CD4-positive, alpha-beta T cell (primary cell): ENCODE data around the gene SNRNP200. TPM values are rescaled to one million over a fixed set of nuclear protein-coding genes. Genes with fewer than 3 reads are reported as not detected.

ENCODE experiments used
- ATAC-seq: fragments of 200-7000 bp; cut with Tn5 transposase; one replicate; pipeline ENCODE4 v1.10.0; 2022; ENCODE audit warnings: mild to moderate bottlenecking; ENCODE audit not compliant: poor library complexity
- CTCF ChIA-PET: fragments of 350-600 bp; sonication (Branson Sonifier 250); formaldehyde crosslinking; loops from one replicate; lab custom pipeline; 2021; ENCODE audit warnings: antibody characterized with exemption, inconsistent platforms; lab: Charles Lee
- POLR2A ChIA-PET: fragments of 350-600 bp; sonication (Branson Sonifier 250); formaldehyde crosslinking; loops from one replicate; lab custom pipeline; 2021; ENCODE audit warnings: antibody characterized with exemption, inconsistent platforms; lab: Charles Lee
- DNase-seq, 14 experiments: peaks; one replicate each; pipeline ENCODE4 v3.0.0-alpha.2; 2013 to 2020; ENCODE audit warnings: mixed read lengths in 2 of 14
- H3K27ac ChIP-seq, 2 donors: one replicate each; pipeline versions ENCODE4 v1.5.1 to v1.7.0; 2013; ENCODE audit warnings: low read length in 2 of 2, low read depth in 1 of 2, mild to moderate bottlenecking in 1 of 2
- H3K27me3 ChIP-seq, 2 experiments: 1 replicate in 1 of 2; 2 replicates in 1 of 2; pipeline versions ENCODE4 v1.6.1 to v1.7.0; 2013; ENCODE audit warnings: low read length in 2 of 2, control low read depth in 1 of 2, mild to moderate bottlenecking in 1 of 2, moderate library complexity in 1 of 2; ENCODE audit not compliant: insufficient read depth in 2 of 2, control insufficient read depth in 1 of 2
- H3K36me3 ChIP-seq: one replicate; pipeline ENCODE4 v1.6.1; 2013; ENCODE audit warnings: low read length, control low read depth; ENCODE audit not compliant: insufficient read depth
- H3K4me1 ChIP-seq: one replicate; pipeline ENCODE4 v1.6.1; 2013; ENCODE audit warnings: low read length, control low read depth; ENCODE audit not compliant: insufficient read depth
- H3K4me3 ChIP-seq: one replicate; pipeline ENCODE4 v1.5.1; 2013; ENCODE audit warnings: mild to moderate bottlenecking, low read length, moderate library complexity
- H3K9me3 ChIP-seq, 2 experiments: 1 replicate in 1 of 2; 2 replicates in 1 of 2; pipeline versions ENCODE4 v1.6.1 to v1.7.0; 2013; ENCODE audit warnings: low read length in 2 of 2, mild to moderate bottlenecking in 2 of 2, control low read depth in 1 of 2, moderate library complexity in 1 of 2; ENCODE audit not compliant: control insufficient read depth in 1 of 2, insufficient read depth in 1 of 2
- H3K27ac Mint-ChIP-seq: one replicate; pipeline ENCODE4 v1.8.0; 2020; ENCODE audit warnings: mixed read lengths
- H3K27me3 Mint-ChIP-seq: one replicate; pipeline ENCODE4 v1.8.0; 2021; ENCODE audit warnings: mixed read lengths
- H3K36me3 Mint-ChIP-seq: one replicate; pipeline ENCODE4 v1.8.0; 2021; ENCODE audit warnings: low read depth, mixed read lengths
- H3K4me1 Mint-ChIP-seq: one replicate; pipeline ENCODE4 v1.8.0; 2021; ENCODE audit warnings: low read depth, mixed read lengths
- H3K4me3 Mint-ChIP-seq: one replicate; pipeline ENCODE4 v1.8.0; 2020; ENCODE audit warnings: mild to moderate bottlenecking, mixed read lengths
- H3K9me3 Mint-ChIP-seq: one replicate; pipeline ENCODE4 v1.8.0; 2020; ENCODE audit warnings: mixed read lengths
- intact Hi-C, 2 experiments: fragments of 100-400 bp; cut with DNase I in 1 of 2; cut with micrococcal nuclease in 1 of 2; formaldehyde crosslinking; loops; one replicate each; pipeline versions ENCODE4 v1.15.1 to v1.9.0; 2023 to 2025; cut with DNase I, micrococcal nuclease
- total RNA-seq, 174 experiments: library from RNA in 2 of 174; stranded (reverse) in 2 of 174; gene quantifications; one replicate each; pipeline ENCODE4 v1.2.3 and lab custom pipeline; 2021 to 2026
- TF ChIP-seq, protein P1 (sequence below): fragments of 200-600 bp; IDR thresholded peaks from one replicate; pipeline ENCODE4 v1.8.0; 2022; ENCODE audit warnings: antibody characterized with exemption, mild to moderate bottlenecking

The SNRNP200 gene
- total RNA-seq, 2 experiments from 2014 or later = 274 to 297 TPM

DNA sequence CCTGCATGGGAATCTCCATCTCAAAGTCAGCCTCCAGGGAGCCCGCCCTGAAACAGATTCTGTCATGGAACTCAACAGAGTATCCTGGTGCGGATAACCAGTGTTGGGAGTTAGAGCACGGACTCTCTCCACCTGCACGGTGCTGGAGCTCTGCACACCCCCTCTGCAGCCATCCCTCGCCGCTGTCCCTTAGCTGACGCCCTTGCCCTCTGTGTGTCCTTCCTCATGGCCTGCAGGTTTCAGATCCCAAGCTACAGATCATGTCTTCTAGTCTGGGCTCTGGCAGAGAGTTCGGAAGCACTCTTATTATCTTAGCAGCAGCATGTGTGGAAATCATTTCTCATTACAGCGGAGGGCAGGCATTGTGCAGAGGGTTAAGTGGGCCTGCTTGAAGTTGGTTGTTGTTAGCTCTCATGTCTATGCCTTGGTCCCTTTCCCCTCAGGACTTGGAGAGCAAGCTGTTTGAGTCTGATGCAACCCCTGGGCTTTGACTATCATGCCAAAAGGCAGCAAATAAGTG is 65.5 kb downstream of the SNRNP200 start:
- H3K4me1 Mint-ChIP-seq = peaks cover 29% of the 10 kb centered on the region
- H3K27me3 ChIP-seq = no peaks in the 10 kb centered on the region
- DNase-seq (no peak), ATAC-seq (no peak)
- intact Hi-C loops = no loop called here
- no peak overlapping the region for H3K27ac Mint-ChIP-seq
- peaks cover 29% of the 10 kb centered on the region for H3K4me1 ChIP-seq
- TF ChIP-seq, protein P1, sequence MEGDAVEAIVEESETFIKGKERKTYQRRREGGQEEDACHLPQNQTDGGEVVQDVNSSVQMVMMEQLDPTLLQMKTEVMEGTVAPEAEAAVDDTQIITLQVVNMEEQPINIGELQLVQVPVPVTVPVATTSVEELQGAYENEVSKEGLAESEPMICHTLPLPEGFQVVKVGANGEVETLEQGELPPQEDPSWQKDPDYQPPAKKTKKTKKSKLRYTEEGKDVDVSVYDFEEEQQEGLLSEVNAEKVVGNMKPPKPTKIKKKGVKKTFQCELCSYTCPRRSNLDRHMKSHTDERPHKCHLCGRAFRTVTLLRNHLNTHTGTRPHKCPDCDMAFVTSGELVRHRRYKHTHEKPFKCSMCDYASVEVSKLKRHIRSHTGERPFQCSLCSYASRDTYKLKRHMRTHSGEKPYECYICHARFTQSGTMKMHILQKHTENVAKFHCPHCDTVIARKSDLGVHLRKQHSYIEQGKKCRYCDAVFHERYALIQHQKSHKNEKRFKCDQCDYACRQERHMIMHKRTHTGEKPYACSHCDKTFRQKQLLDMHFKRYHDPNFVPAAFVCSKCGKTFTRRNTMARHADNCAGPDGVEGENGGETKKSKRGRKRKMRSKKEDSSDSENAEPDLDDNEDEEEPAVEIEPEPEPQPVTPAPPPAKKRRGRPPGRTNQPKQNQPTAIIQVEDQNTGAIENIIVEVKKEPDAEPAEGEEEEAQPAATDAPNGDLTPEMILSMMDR = no peak
- H3K4me3 ChIP-seq = no peak overlapping the region
- CTCF ChIA-PET = no interaction called here
- POLR2A ChIA-PET = interaction anchor here (1.2 kb wide), 1 partner anchor 37 kb away, joined by 3 read pairs; no protein-coding TSS in a partner anchor
- no peaks in the 10 kb centered on the region for H3K36me3 Mint-ChIP-seq
- H3K9me3 ChIP-seq = no peaks in the 10 kb centered on the region
- peaks cover 3% of the 10 kb centered on the region for H3K36me3 ChIP-seq
- H3K27me3 Mint-ChIP-seq = no peaks in the 10 kb centered on the region
- H3K4me3 Mint-ChIP-seq = no peak overlapping the region
- no peak overlapping the region for H3K27ac ChIP-seq
- H3K9me3 Mint-ChIP-seq = no peaks in the 10 kb centered on the region

DNA sequence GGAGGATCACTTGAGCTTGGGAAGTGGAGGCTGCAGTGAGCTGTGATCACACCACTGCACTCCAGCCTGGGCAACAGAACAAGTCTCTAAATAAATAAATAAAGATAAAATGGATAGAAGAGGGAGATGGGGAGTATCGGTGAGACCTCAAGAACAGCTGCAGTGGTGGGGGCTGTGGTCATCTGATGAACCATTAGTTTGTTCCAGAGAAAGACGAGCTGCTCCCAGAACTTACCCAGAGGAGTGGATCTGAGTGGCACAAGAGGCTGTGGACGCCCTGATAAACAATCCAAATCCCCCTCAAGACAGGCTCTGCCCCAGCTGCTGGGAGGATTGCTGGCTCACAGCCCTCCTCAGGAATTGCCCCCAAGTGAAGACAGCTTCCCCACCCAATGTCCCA is 66.3 kb downstream of the SNRNP200 start:
- Histone ChIP-seq H3K36me3 (peaks cover 3% of the 10 kb centered on the region), H3K27ac (no peak overlapping the region), H3K4me3 (no peak overlapping the region), H3K4me1 (peaks cover 29% of the 10 kb centered on the region), H3K27me3 (no peaks in the 10 kb centered on the region), H3K9me3 (no peaks in the 10 kb centered on the region)
- no peak overlapping the region for H3K4me3 Mint-ChIP-seq
- TF ChIP-seq, protein P1 = no peak
- ChIA-PET CTCF (no interaction called here), POLR2A (no interaction called here)
- DNase-seq = no peak
- no peak overlapping the region for H3K27ac Mint-ChIP-seq
- intact Hi-C loops = no loop called here
- H3K36me3 Mint-ChIP-seq = no peaks in the 10 kb centered on the region
- no peaks in the 10 kb centered on the region for H3K27me3 Mint-ChIP-seq
- ATAC-seq = no peak
- H3K9me3 Mint-ChIP-seq = no peaks in the 10 kb centered on the region
- peaks cover 26% of the 10 kb centered on the region for H3K4me1 Mint-ChIP-seq

DNA sequence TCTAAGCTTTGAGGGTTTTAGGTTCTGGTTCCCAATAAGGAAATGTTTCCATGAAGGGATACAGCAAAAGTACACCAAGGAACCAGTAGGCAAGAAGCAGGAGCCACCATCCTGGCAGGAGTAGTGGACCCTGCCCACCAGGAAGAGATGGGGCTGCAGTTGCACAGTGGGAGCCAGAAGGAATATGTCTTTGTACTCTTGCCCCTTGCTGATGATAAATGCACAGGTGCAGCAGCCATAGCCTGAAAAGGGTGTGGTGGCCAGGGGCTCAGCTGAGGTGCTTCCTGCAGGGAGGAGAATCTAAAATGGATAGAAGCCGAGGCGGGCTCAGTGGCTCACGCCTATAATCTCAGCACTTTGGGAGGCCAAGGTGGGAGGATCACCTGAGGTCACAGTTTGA is 67.1 kb downstream of the SNRNP200 start:
- CTCF ChIA-PET = no interaction called here
- POLR2A ChIA-PET = interaction anchor here (1.3 kb wide), 1 partner anchor 30 kb away, joined by 5 read pairs; the partner anchor contains the start of gene STARD7
- H3K27me3 Mint-ChIP-seq = no peaks in the 10 kb centered on the region
- H3K4me1 Mint-ChIP-seq = peaks cover 26% of the 10 kb centered on the region
- peaks cover 27% of the 10 kb centered on the region for H3K4me1 ChIP-seq
- no peaks in the 10 kb centered on the region for H3K27me3 ChIP-seq
- no peak for DNase-seq
- no peaks in the 10 kb centered on the region for H3K36me3 Mint-ChIP-seq
- no peak for ATAC-seq
- no peak overlapping the region for H3K4me3 Mint-ChIP-seq
- H3K9me3 Mint-ChIP-seq = no peaks in the 10 kb centered on the region
- intact Hi-C loops = no loop called here
- TF ChIP-seq, protein P1 = no peak
- no peak overlapping the region for H3K27ac ChIP-seq
- H3K4me3 ChIP-seq = no peak overlapping the region
- no peak overlapping the region for H3K27ac Mint-ChIP-seq
- H3K9me3 ChIP-seq = no peaks in the 10 kb centered on the region
- H3K36me3 ChIP-seq = peaks cover 3% of the 10 kb centered on the region
